Activated T-helper 17 cell treated with anti-CD3 and anti-CD28 coated beads, Interleukin-2, amount 50 U/mL, for 72 hours (primary cell): Measurements from ENCODE around the gene SRSF7. TPM values are rescaled to one million over a fixed set of nuclear protein-coding genes. Genes with fewer than 3 reads are reported as not detected.
"Not testable (repeated sequence)": the region's sequence is repeated elsewhere in the genome, so short reads cannot be mapped to it uniquely, and the experiment has no call there.

Experiments used
- ATAC-seq: fragments of 150-1000 bp; cut with Tn5 transposase; replicated peaks from 2 replicates; pipeline ENCODE4 v1.10.0; 2021; ENCODE audit warnings: mild to moderate bottlenecking, moderate library complexity
- H3K27ac Mint-ChIP-seq: one replicate; pipeline ENCODE4 v1.8.0; 2022; ENCODE audit warnings: mixed read lengths
- H3K27me3 Mint-ChIP-seq: one replicate; pipeline ENCODE4 v1.8.0; 2022; ENCODE audit warnings: mixed read lengths
- H3K36me3 Mint-ChIP-seq: one replicate; pipeline ENCODE4 v1.8.0; 2022; ENCODE audit warnings: low read depth, mild to moderate bottlenecking, mixed read lengths
- H3K4me1 Mint-ChIP-seq: one replicate; pipeline ENCODE4 v1.8.0; 2022; ENCODE audit warnings: mixed read lengths
- H3K4me3 Mint-ChIP-seq: one replicate; pipeline ENCODE4 v1.8.0; 2022; ENCODE audit warnings: mild to moderate bottlenecking, mixed read lengths
- H3K9me3 Mint-ChIP-seq: one replicate; pipeline ENCODE4 v1.8.0; 2022; ENCODE audit warnings: mixed read lengths
- total RNA-seq, 2 donors: library from RNA; stranded (reverse); gene quantifications; one replicate each; pipeline ENCODE4 v1.2.3, GENCODE V29; 2022

Gene SRSF7
- 100 to 1,000 TPM; 199 to 366 TPM for total RNA-seq

GRCh38 chr2:38750891-38751595 lies at the start of gene SRSF7:
SRSF7 (minus strand) TSS chr2:38751361; CDS start chr2:38751256, 105 bp downstream.
- H3K4me1 Mint-ChIP-seq: peaks cover 38% of the 10 kb centered on the region
- peak within 1 kb of the TSS; percentile 100 for H3K27ac Mint-ChIP-seq
- H3K36me3 Mint-ChIP-seq: peaks cover 60% of the 10 kb centered on the region
- peak within 1 kb of the TSS; percentile 99 for H3K4me3 Mint-ChIP-seq
- H3K9me3 Mint-ChIP-seq: no peaks in the 10 kb centered on the region
- peak; percentile 85 for ATAC-seq
- H3K27me3 Mint-ChIP-seq: no peaks in the 10 kb centered on the region

- Mint-ChIP-seq H3K27ac (no peak overlapping the region), H3K4me1 (no peaks in the 10 kb centered on the region), H3K9me3 (no peaks in the 10 kb centered on the region), H3K4me3 (no peak overlapping the region), H3K36me3 (peaks cover 36% of the 10 kb centered on the region), H3K27me3 (no peaks in the 10 kb centered on the region)
- no peak for ATAC-seq
Observed at GRCh38 chr2:38797953-38798352, 46.8 kb upstream of the SRSF7 start.

GRCh38 chr2:38797250-38797676 lies 46.1 kb upstream of the SRSF7 start:
- no peaks in the 10 kb centered on the region for H3K4me1 Mint-ChIP-seq
- H3K36me3 Mint-ChIP-seq: peaks cover 30% of the 10 kb centered on the region
- H3K4me3 Mint-ChIP-seq: no peak overlapping the region
- no peaks in the 10 kb centered on the region for H3K9me3 Mint-ChIP-seq
- H3K27me3 Mint-ChIP-seq: no peaks in the 10 kb centered on the region
- no peak for ATAC-seq
- no peak overlapping the region for H3K27ac Mint-ChIP-seq

- not testable (repeated sequence) for ATAC-seq, H3K4me1 Mint-ChIP-seq, H3K27ac Mint-ChIP-seq, H3K9me3 Mint-ChIP-seq, H3K27me3 Mint-ChIP-seq, H3K4me3 Mint-ChIP-seq
- peaks cover 22% of the 10 kb centered on the region for H3K36me3 Mint-ChIP-seq
Observed at GRCh38 chr2:38795016-38795415, 43.9 kb upstream of the SRSF7 start.

- H3K4me1 Mint-ChIP-seq: no peaks in the 10 kb centered on the region
Observed at GRCh38 chr2:38794235-38794946, 43.2 kb upstream of the SRSF7 start.

GRCh38 chr2:38793511-38793910 lies 42.4 kb upstream of the SRSF7 start:
- Mint-ChIP-seq H3K4me1 (no peaks in the 10 kb centered on the region), H3K27me3 (no peaks in the 10 kb centered on the region), H3K27ac (no peak overlapping the region), H3K9me3 (no peaks in the 10 kb centered on the region), H3K4me3 (no peak overlapping the region), H3K36me3 (peaks cover 14% of the 10 kb centered on the region)
- no peak for ATAC-seq

More at GRCh38 chr2:38794235-38794946, 43.2 kb upstream of the SRSF7 start:
- Mint-ChIP-seq H3K4me3 (no peak overlapping the region), H3K9me3 (no peaks in the 10 kb centered on the region), H3K27ac (no peak overlapping the region), H3K27me3 (no peaks in the 10 kb centered on the region), H3K36me3 (peaks cover 22% of the 10 kb centered on the region)
- ATAC-seq: no peak

- no peaks in the 10 kb centered on the region for H3K9me3 Mint-ChIP-seq
- no peak overlapping the region for H3K27ac Mint-ChIP-seq
- ATAC-seq: no peak
- peaks cover 6% of the 10 kb centered on the region for H3K36me3 Mint-ChIP-seq
- H3K27me3 Mint-ChIP-seq: no peaks in the 10 kb centered on the region
- H3K4me1 Mint-ChIP-seq: no peaks in the 10 kb centered on the region
- no peak overlapping the region for H3K4me3 Mint-ChIP-seq
Observed at GRCh38 chr2:38792751-38793150, 41.6 kb upstream of the SRSF7 start.

- not testable (repeated sequence) for H3K27ac Mint-ChIP-seq, H3K4me3 Mint-ChIP-seq, H3K4me1 Mint-ChIP-seq, ATAC-seq, H3K27me3 Mint-ChIP-seq, H3K36me3 Mint-ChIP-seq, H3K9me3 Mint-ChIP-seq
Observed at GRCh38 chr2:38792321-38792720, 41.2 kb upstream of the SRSF7 start.

GRCh38 chr2:38791744-38792143 lies 40.6 kb upstream of the SRSF7 start:
- no peak overlapping the region for H3K4me3 Mint-ChIP-seq

GRCh38 chr2:38789691-38790090 lies 38.5 kb upstream of the SRSF7 start:
- H3K27ac Mint-ChIP-seq: no peak overlapping the region
- H3K4me1 Mint-ChIP-seq: no peaks in the 10 kb centered on the region
- H3K27me3 Mint-ChIP-seq: no peaks in the 10 kb centered on the region
- no peaks in the 10 kb centered on the region for H3K9me3 Mint-ChIP-seq
- no peak overlapping the region for H3K4me3 Mint-ChIP-seq
- H3K36me3 Mint-ChIP-seq: no peaks in the 10 kb centered on the region
- ATAC-seq: no peak

More at GRCh38 chr2:38791744-38792143, 40.6 kb upstream of the SRSF7 start:
- no peaks in the 10 kb centered on the region for H3K27me3 Mint-ChIP-seq
- H3K9me3 Mint-ChIP-seq: no peaks in the 10 kb centered on the region
- no peaks in the 10 kb centered on the region for H3K36me3 Mint-ChIP-seq
- H3K4me1 Mint-ChIP-seq: no peaks in the 10 kb centered on the region
- no peak overlapping the region for H3K27ac Mint-ChIP-seq
- ATAC-seq: no peak

- Mint-ChIP-seq H3K27me3 (no peaks in the 10 kb centered on the region), H3K4me3 (no peak overlapping the region), H3K4me1 (no peaks in the 10 kb centered on the region), H3K36me3 (no peaks in the 10 kb centered on the region), H3K9me3 (no peaks in the 10 kb centered on the region), H3K27ac (no peak overlapping the region)
- no peak for ATAC-seq
Observed at GRCh38 chr2:38788306-38788705, 37.1 kb upstream of the SRSF7 start.

GRCh38 chr2:38783586-38783985 lies 32.4 kb upstream of the SRSF7 start:
- Mint-ChIP-seq H3K9me3 (no peaks in the 10 kb centered on the region), H3K36me3 (peaks cover 22% of the 10 kb centered on the region), H3K27ac (no peak overlapping the region), H3K4me3 (no peak overlapping the region), H3K27me3 (no peaks in the 10 kb centered on the region), H3K4me1 (no peaks in the 10 kb centered on the region)
- ATAC-seq: no peak

- ATAC-seq: no peak
- peak overlapping the region; percentile 94 for H3K27ac Mint-ChIP-seq
- H3K4me3 Mint-ChIP-seq: peak overlapping the region; percentile 95
- no peaks in the 10 kb centered on the region for H3K9me3 Mint-ChIP-seq
- H3K36me3 Mint-ChIP-seq: peaks cover 27% of the 10 kb centered on the region
- H3K4me1 Mint-ChIP-seq: no peaks in the 10 kb centered on the region
- peaks cover 7% of the 10 kb centered on the region for H3K27me3 Mint-ChIP-seq
Observed at GRCh38 chr2:38778687-38779082, 27.5 kb upstream of the SRSF7 start.

- H3K27me3 Mint-ChIP-seq: peaks cover 7% of the 10 kb centered on the region
- H3K36me3 Mint-ChIP-seq: peaks cover 17% of the 10 kb centered on the region
- H3K4me1 Mint-ChIP-seq: no peaks in the 10 kb centered on the region
- no peaks in the 10 kb centered on the region for H3K9me3 Mint-ChIP-seq
- peak overlapping the region; percentile 18 for H3K4me3 Mint-ChIP-seq
- no peak for ATAC-seq
- H3K27ac Mint-ChIP-seq: no peak overlapping the region
Observed at GRCh38 chr2:38776531-38776930, 25.4 kb upstream of the SRSF7 start.

GRCh38 chr2:38775921-38776225 lies 24.7 kb upstream of the SRSF7 start:
- peaks cover 7% of the 10 kb centered on the region for H3K27me3 Mint-ChIP-seq
- no peaks in the 10 kb centered on the region for H3K9me3 Mint-ChIP-seq
- peaks cover 11% of the 10 kb centered on the region for H3K36me3 Mint-ChIP-seq
- H3K4me1 Mint-ChIP-seq: no peaks in the 10 kb centered on the region
- no peak for ATAC-seq
- H3K27ac Mint-ChIP-seq: no peak overlapping the region
- H3K4me3 Mint-ChIP-seq: no peak overlapping the region
